RWPE1 (cell line): Measurements from ENCODE around the gene PAAF1.

ENCODE experiments used
- CTCF ChIA-PET: fragments of 350-600 bp; sonication (Branson Sonifier 250); formaldehyde crosslinking; extraction: SDS; loops from one replicate; lab custom pipeline; 2021; lab: Yijun Ruan, JAX
- POLR2A ChIA-PET: fragments of 400-600 bp; formaldehyde crosslinking; extraction: SDS; loops from one replicate; lab custom pipeline; 2020; ENCODE audit warnings: antibody characterized with exemption; ENCODE audit not compliant: low non-redundant PET; lab: Yijun Ruan, JAX
- DNase-seq: peaks from one replicate; pipeline ENCODE4 v3.0.0; 2012; ENCODE audit warnings: low spot score
- H3K27ac ChIP-seq: fragments of 450-650 bp; 2 replicates; pipeline ENCODE4 v1.5.1; 2017
- TF ChIP-seq, protein P1 (sequence below): fragments of 450-650 bp; conservative IDR thresholded peaks from 2 replicates; pipeline ENCODE4 v1.5.1; 2017; ENCODE audit warnings: low read depth, mild to moderate bottlenecking

The PAAF1 gene

DNA sequence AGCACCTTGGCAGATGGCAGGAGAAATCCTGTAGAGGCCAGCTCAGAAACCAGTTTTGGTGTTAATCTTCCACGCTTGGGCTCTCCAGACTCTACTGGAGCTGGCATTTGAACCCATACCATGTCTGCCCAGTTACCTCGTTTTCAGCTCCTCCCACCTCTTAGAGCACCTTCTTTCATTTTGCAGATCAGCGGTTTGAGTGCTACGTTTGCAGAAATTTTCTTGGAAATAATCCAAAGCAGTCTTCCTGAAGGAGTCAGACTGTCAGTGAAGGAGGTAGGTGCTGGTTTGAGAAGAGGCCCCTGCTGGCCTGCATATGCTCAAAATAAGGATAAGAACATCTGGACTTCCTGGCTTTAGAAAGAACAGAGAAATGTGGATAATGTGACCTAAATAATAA lies 13.8 kb upstream of the PAAF1 start:
- TF ChIP-seq, protein P1, sequence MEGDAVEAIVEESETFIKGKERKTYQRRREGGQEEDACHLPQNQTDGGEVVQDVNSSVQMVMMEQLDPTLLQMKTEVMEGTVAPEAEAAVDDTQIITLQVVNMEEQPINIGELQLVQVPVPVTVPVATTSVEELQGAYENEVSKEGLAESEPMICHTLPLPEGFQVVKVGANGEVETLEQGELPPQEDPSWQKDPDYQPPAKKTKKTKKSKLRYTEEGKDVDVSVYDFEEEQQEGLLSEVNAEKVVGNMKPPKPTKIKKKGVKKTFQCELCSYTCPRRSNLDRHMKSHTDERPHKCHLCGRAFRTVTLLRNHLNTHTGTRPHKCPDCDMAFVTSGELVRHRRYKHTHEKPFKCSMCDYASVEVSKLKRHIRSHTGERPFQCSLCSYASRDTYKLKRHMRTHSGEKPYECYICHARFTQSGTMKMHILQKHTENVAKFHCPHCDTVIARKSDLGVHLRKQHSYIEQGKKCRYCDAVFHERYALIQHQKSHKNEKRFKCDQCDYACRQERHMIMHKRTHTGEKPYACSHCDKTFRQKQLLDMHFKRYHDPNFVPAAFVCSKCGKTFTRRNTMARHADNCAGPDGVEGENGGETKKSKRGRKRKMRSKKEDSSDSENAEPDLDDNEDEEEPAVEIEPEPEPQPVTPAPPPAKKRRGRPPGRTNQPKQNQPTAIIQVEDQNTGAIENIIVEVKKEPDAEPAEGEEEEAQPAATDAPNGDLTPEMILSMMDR, result no peak
- H3K27ac ChIP-seq, result no peak overlapping the region
- ChIA-PET POLR2A (no interaction called here), CTCF (no interaction called here)
- DNase-seq, result no peak

DNA sequence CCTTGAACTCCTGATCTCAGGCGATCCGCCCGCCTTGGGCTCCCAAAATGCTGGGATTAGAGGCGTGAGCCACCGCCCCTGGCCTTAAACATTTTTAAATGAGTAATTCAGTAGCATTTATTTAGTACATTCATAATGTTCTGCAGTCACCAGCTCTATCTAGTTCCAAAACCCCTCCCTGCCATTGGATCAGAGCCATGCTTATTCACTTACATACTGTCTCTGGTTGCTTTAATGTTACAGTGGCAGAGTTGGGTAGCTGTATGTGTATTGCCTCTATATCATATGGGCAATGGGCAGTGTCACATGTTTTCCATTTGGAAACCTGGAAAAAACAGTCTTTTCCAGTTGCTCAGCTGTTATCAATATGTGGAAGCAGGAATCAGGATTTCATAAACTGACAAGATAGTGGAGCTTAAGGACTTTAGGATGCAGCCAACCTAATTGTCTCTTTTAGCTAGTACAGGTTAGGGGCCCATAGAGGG lies 10.7 kb upstream of the PAAF1 start:
- ChIA-PET POLR2A (no interaction called here), CTCF (interaction anchor here (0.6 to 0.7 kb wide), 2 partner anchors 14 to 16 kb away, joined by 4 to 7 read pairs; no protein-coding TSS in a partner anchor)
- peak overlapping the region; percentile 70 for H3K27ac ChIP-seq
- no peak for DNase-seq
- TF ChIP-seq, protein P1, result no peak

DNA sequence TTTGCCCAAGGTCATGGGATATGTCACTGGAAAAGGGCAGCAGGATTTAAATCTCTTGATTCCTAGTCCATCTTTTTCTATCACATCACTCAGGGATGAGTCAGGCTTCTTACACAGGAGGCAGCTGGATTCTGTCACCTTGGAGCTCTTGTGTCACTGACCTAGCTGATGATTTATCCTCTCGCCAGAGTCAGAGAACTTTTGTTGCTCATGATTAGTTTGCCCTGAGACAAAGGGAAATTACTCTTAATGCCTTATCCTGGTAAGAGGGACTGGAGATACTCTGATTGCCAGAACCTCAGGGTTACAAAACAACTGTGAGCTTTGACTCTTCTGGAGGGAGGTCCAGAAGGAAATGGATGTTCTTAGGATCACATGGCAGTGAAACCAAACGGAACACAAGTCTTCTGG lies 10.2 kb upstream of the PAAF1 start:
- ChIA-PET POLR2A (no interaction called here), CTCF (interaction anchor here (0.7 kb wide), 1 partner anchor 13 kb away, joined by 4 read pairs; no protein-coding TSS in a partner anchor)
- DNase-seq, result peak; percentile 63
- TF ChIP-seq, protein P1, result no peak
- H3K27ac ChIP-seq, result no peak overlapping the region

- ChIA-PET CTCF (no interaction called here), POLR2A (no interaction called here)
- no peak overlapping the region for H3K27ac ChIP-seq
- DNase-seq, result no peak
- TF ChIP-seq, protein P1, result no peak
Measured at GRCh38 chr11:73869332-73869949, 7.4 kb upstream of the PAAF1 start.

DNA sequence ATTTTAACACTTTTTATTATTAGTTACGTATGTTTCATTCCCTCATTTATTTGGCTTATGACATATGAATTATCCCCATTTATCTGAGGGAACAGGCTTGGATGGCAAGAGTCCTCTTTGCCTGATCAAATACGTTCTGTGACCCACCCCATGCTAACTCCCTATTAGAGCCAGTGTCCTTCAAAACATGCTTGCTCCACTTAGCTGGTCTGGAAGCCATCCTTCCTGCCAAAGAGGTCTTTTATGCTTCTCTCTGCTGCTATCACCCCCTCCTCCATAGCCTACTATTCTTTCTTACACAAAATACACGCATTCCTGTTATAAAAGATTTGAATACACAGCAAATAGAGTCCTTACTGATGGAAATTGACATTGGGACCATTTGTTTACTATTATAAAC lies 6.5 kb upstream of the PAAF1 start:
- ChIA-PET CTCF (no interaction called here), POLR2A (no interaction called here)
- TF ChIP-seq, protein P1, result no peak
- no peak overlapping the region for H3K27ac ChIP-seq
- DNase-seq, result no peak

GRCh38 chr11:73872749-73873357 lies 3.9 kb upstream of the PAAF1 start:
- POLR2A ChIA-PET, result no interaction called here
- TF ChIP-seq, protein P1, result no peak
- H3K27ac ChIP-seq, result 0 out of 2 replicates have a peak overlapping the region, but pooled peaks have one; percentile 10
- CTCF ChIA-PET, result no interaction called here
- DNase-seq, result no peak
